Lung (tissue), 12 donors: Measurements from ENCODE around the gene CMSS1. TPM values are rescaled to one million over a fixed set of nuclear protein-coding genes. Genes with fewer than 3 reads are reported as not detected.

Source experiments
- ATAC-seq: fragments of 200-7000 bp; cut with Tn5 transposase; one replicate; pipeline ENCODE4 v1.9.1; 2020; ENCODE audit warnings: moderate number of reproducible peaks; ENCODE audit not compliant: insufficient read depth, low FRiP score
- DNase-seq, 3 donors: peaks; one replicate each; pipeline ENCODE4 v3.0.0-alpha.2; 2013 to 2017
- H3K27ac ChIP-seq, 2 donors: one replicate each; pipeline ENCODE4 v1.5.1; 2013; ENCODE audit warnings: mild to moderate bottlenecking in 2 of 2, moderate library complexity in 2 of 2, control low read depth in 1 of 2, inconsistent platforms in 1 of 2, low read depth in 1 of 2, low read length in 1 of 2
- H3K27me3 ChIP-seq, 3 donors: one replicate each; pipeline ENCODE4 v1.5.1; 2013; ENCODE audit warnings: low read length in 2 of 3; ENCODE audit not compliant: control insufficient read depth in 3 of 3, insufficient read depth in 3 of 3
- H3K36me3 ChIP-seq, 4 donors: one replicate each; pipeline ENCODE4 v1.5.1; 2013; ENCODE audit warnings: low read length in 4 of 4, mild to moderate bottlenecking in 1 of 4, moderate library complexity in 1 of 4; ENCODE audit not compliant: control insufficient read depth in 4 of 4, insufficient read depth in 4 of 4
- H3K4me1 ChIP-seq, 5 donors: one replicate each; pipeline ENCODE4 v1.5.1; 2013; ENCODE audit warnings: low read length in 5 of 5, mild to moderate bottlenecking in 2 of 5, moderate library complexity in 1 of 5; ENCODE audit not compliant: control insufficient read depth in 5 of 5, insufficient read depth in 5 of 5
- H3K4me3 ChIP-seq: one replicate; pipeline ENCODE4 v1.5.1; 2013; ENCODE audit warnings: mild to moderate bottlenecking, control low read depth, moderate library complexity
- H3K9ac ChIP-seq, 2 donors: one replicate each; pipeline ENCODE4 v1.5.1; 2013; ENCODE audit warnings: low read length in 2 of 2, control low read depth in 1 of 2; ENCODE audit not compliant: insufficient read depth in 1 of 2
- H3K9me3 ChIP-seq, 4 donors: one replicate each; pipeline ENCODE4 v1.5.1; 2013; ENCODE audit warnings: low read length in 3 of 4, mild to moderate bottlenecking in 1 of 4, moderate library complexity in 1 of 4; ENCODE audit not compliant: control insufficient read depth in 4 of 4, insufficient read depth in 3 of 4
- CTCF ChIP-seq: IDR thresholded peaks from 2 replicates; pipeline ENCODE4 v1.5.1; 2012; ENCODE audit warnings: mild to moderate bottlenecking; ENCODE audit errors: control extremely low read depth, extremely low read depth
- WGBS, 2 donors: extraction: QIAGEN DNeasy Blood & Tissue Kit; methylation state at CpG; one replicate each; pipeline ENCODE4 v1.1.7; 2013; 5-methylcytosine and 5-hydroxymethylcytosine counted together
- polyA plus RNA-seq, 2 donors: library from polyadenylated mRNA; stranded (reverse); fragments of 200-250 nt; gene quantifications; one replicate each; pipeline ENCODE4 v1.2.1, GENCODE V29; 2013
- total RNA-seq, 2 donors: library from RNA; depleted of rRNA in 1 of 2; stranded (reverse); fragments of >200 nt in 1 of 2; gene quantifications; one replicate each; pipeline ENCODE4 v1.2.1, GENCODE V29; 2014 to 2021
- donor health status: control.
- donor health status: control.
- donor health status: Bipolar disorder and iron deficiency.
- donor health status: healthy.
- donor health status: DM: yes; HTN: yes; CAD: no.

The CMSS1 gene
- total and polyA plus RNA-seq, 4 donors: 12.3 to 28.9 (median 22.6) TPM

DNA sequence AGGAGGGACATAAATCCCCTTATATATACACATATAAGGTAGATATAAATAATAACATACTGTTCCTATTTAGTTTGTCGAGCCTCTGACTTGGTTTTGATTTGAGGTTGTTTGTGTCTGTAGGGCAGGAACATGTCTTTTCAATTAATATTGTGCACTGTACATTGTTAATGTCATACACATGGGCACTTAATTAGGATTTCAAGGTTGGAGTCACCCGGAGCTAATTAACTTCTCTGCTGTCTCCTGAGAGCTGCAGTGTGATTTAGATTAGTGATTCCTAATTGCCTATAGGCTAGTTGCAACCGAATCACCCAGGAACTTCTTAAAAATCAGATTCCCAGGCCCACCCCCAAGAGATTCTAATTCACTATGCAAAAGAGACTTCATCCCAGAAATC lies 347.1 kb downstream of the CMSS1 start:
- WGBS, 2 donors: 90 to 96% methylated on average over 3 of the region's 3 CpGs
- DNase-seq (no peak), ATAC-seq (no peak)
- Histone ChIP-seq H3K9ac (no peak overlapping the region), H3K4me3 (no peak overlapping the region), H3K4me1 (peaks cover 0 to 17% (median 5%) of the 10 kb centered on the region in 5 donors), H3K36me3 (peaks cover 0 to 3% (median 2%) of the 10 kb centered on the region in 4 donors), H3K9me3 (no peaks in the 10 kb centered on the region), H3K27ac (peak overlapping the region in 1 of 2 donors; percentile 33), H3K27me3 (no peaks in the 10 kb centered on the region)
- TF ChIP-seq CTCF: no peak

DNA sequence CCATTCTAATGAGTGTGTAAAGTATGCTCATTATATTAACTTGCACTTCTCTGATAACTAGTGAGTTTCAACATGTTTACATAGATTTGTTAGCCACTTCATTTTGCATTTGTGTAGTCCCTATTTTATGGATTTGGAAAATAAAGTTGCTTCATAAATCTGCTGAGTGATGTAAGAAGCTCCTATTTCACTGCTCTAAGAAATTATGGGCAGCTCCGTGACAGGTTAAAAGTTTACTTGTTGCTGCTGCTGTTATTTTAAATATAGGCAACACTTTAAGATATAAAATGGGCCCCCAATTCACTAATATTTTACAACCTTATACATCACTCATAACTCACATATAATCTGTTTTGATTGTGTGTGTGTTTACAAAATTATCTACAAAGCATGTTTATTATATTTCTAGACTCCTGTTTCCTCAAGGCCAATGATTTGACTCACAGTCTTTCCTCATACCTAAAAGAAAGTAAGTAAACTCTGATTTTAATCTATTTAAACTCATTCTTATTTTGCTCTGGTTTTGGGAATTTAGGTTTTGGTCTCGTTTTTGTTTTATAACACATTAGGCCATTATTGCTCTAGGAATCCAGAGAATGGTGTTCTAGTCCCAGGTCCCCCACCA lies 348.4 kb downstream of the CMSS1 start:
- peaks cover 0 to 3% (median 2%) of the 10 kb centered on the region in 4 donors for H3K36me3 ChIP-seq
- DNase-seq: no peak
- peaks cover 0 to 8% (median 0%) of the 10 kb centered on the region in 5 donors for H3K4me1 ChIP-seq
- H3K9me3 ChIP-seq: no peaks in the 10 kb centered on the region
- no peak overlapping the region for H3K4me3 ChIP-seq
- ATAC-seq: no peak
- TF ChIP-seq CTCF: no peak
- H3K9ac ChIP-seq: no peak overlapping the region
- 74 to 79% methylated on average over 2 of the region's 2 CpGs for WGBS, 2 donors
- no peak overlapping the region for H3K27ac ChIP-seq
- H3K27me3 ChIP-seq: no peaks in the 10 kb centered on the region

- DNase-seq (peak in 2 of 3 donors; percentile 38 to 45), ATAC-seq (no peak)
- TF ChIP-seq CTCF: no peak
- Histone ChIP-seq H3K9me3 (no peaks in the 10 kb centered on the region), H3K36me3 (peaks cover 0 to 8% (median 4%) of the 10 kb centered on the region in 4 donors), H3K27ac (no peak overlapping the region), H3K27me3 (no peaks in the 10 kb centered on the region), H3K9ac (no peak overlapping the region), H3K4me3 (no peak overlapping the region), H3K4me1 (peaks cover 0 to 3% (median 0%) of the 10 kb centered on the region in 5 donors)
- 49 to 53% methylated on average over 4 of the region's 4 CpGs for WGBS, 2 donors
These were observed 351.7 kb downstream of the CMSS1 start for GRCh38 chr3:100169201-100169920.
